Measurements from ENCODE around the gene PLD3. TPM values are rescaled to one million over a fixed set of nuclear protein-coding genes. Genes with fewer than 3 reads are reported as not detected.

Gene PLD3
- total RNA-seq, 3 donors from 2014 or later (not counting 1 experiment from before 2014, with no cell fraction given): 107 to 140 (median 109) TPM

- DNase-seq: no peak
- no peak for ATAC-seq
- TF ChIP-seq, protein P1, sequence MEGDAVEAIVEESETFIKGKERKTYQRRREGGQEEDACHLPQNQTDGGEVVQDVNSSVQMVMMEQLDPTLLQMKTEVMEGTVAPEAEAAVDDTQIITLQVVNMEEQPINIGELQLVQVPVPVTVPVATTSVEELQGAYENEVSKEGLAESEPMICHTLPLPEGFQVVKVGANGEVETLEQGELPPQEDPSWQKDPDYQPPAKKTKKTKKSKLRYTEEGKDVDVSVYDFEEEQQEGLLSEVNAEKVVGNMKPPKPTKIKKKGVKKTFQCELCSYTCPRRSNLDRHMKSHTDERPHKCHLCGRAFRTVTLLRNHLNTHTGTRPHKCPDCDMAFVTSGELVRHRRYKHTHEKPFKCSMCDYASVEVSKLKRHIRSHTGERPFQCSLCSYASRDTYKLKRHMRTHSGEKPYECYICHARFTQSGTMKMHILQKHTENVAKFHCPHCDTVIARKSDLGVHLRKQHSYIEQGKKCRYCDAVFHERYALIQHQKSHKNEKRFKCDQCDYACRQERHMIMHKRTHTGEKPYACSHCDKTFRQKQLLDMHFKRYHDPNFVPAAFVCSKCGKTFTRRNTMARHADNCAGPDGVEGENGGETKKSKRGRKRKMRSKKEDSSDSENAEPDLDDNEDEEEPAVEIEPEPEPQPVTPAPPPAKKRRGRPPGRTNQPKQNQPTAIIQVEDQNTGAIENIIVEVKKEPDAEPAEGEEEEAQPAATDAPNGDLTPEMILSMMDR (IDR thresholded peaks at IDR 0.05): no peak
- Mint-ChIP-seq H3K4me3 (no peak overlapping the region), H3K27me3 (ENCODE audit: low read depth in 2 of 2) (peaks cover 0 to 3% of the 10 kb centered on the region in 2 donors), H3K4me1 (peaks cover 23 to 37% of the 10 kb centered on the region in 2 donors), H3K27ac (no peak overlapping the region), H3K9me3 (no peaks in the 10 kb centered on the region), H3K36me3 (no peaks in the 10 kb centered on the region)
- whole genome bisulfite sequencing (ENCODE audit: insufficient coverage): 91% methylated on average over 7 of the region's 8 CpGs
- no peaks in the 10 kb centered on the region for H3K36me3 ChIP-seq (ENCODE audit: control insufficient read depth, insufficient read depth, low read length)
- peaks cover 57% of the 10 kb centered on the region for H3K4me1 ChIP-seq (ENCODE audit: control insufficient read depth, insufficient read depth, low read length)
- no peaks in the 10 kb centered on the region for H3K9me3 ChIP-seq (ENCODE audit: control insufficient read depth, insufficient read depth, low read length)
- no peaks in the 10 kb centered on the region for H3K27me3 ChIP-seq (ENCODE audit: control insufficient read depth, insufficient read depth, low read length)
- H3K4me3 ChIP-seq (ENCODE audit: low read length): no peak overlapping the region
- intact Hi-C loops (cut with micrococcal nuclease): no loop called here
- H3K27ac ChIP-seq (ENCODE audit: low read length): no peak overlapping the region
These were observed 63.5 kb downstream of the PLD3 start for GRCh38 chr19:40411958-40412499.

GRCh38 chr19:40412866-40413265 is 64.4 kb downstream of the PLD3 start:
- intact Hi-C loops (cut with micrococcal nuclease): no loop called here
- WGBS (ENCODE audit: insufficient coverage): 91% methylated on average over 4 of the region's 4 CpGs
- no peak overlapping the region for H3K27ac ChIP-seq (ENCODE audit: low read length)
- TF ChIP-seq, protein P1 (IDR thresholded peaks at IDR 0.05): no peak
- H3K36me3 Mint-ChIP-seq: no peaks in the 10 kb centered on the region
- H3K4me3 Mint-ChIP-seq: no peak overlapping the region
- H3K4me3 ChIP-seq (ENCODE audit: low read length): no peak overlapping the region
- peaks cover 62% of the 10 kb centered on the region for H3K4me1 ChIP-seq (ENCODE audit: control insufficient read depth, insufficient read depth, low read length)
- ATAC-seq: no peak
- no peaks in the 10 kb centered on the region for H3K36me3 ChIP-seq (ENCODE audit: control insufficient read depth, insufficient read depth, low read length)
- no peaks in the 10 kb centered on the region for H3K9me3 ChIP-seq (ENCODE audit: control insufficient read depth, insufficient read depth, low read length)
- DNase-seq: no peak
- H3K27me3 ChIP-seq (ENCODE audit: control insufficient read depth, insufficient read depth, low read length): no peaks in the 10 kb centered on the region
- H3K27ac Mint-ChIP-seq: peak overlapping the region in 1 of 2 donors; percentile 43
- no peaks in the 10 kb centered on the region for H3K9me3 Mint-ChIP-seq
- H3K4me1 Mint-ChIP-seq: peaks cover 26 to 40% of the 10 kb centered on the region in 2 donors
- peaks cover 0 to 3% of the 10 kb centered on the region in 2 donors for H3K27me3 Mint-ChIP-seq (ENCODE audit: low read depth in 2 of 2)

DNA sequence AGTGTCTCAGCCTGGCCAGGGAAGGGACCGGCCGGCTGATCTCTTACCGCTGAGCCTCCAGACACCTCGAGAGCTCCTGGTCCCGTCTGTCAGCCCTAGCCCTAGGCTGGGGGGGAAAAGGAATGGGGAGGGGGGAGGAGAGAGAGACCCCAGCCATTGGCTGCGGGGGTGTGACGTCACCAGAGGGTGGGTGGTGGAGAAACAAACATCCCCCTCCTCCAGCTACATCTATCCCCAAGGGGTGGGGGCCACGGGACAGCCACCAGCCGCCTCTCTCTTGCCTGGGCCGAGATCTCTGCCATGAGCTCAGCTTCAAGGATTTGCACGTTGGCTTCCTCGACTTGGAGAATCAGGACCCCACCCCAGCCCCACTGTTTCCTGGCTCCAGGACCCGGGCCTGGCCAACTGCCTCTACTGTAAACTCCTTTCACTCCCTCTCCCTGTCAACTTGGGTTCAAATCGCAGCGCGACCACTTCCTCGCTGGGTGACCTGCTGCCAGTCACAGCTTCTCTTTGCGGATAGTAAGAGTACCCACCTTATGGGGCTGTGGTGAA is 64.9 kb downstream of the PLD3 start, which contains the start of gene PRX:
TSS of gene PRX (minus strand) at position 88 of the 555 bp plus-strand sequence. CDS start 5,446 bp downstream, outside the sequence.
- H3K4me1 Mint-ChIP-seq: peaks cover 29 to 41% of the 10 kb centered on the region in 2 donors
- H3K36me3 ChIP-seq (ENCODE audit: control insufficient read depth, insufficient read depth, low read length): no peaks in the 10 kb centered on the region
- no peak within 1 kb of the TSS for H3K27ac ChIP-seq (ENCODE audit: low read length)
- no peaks in the 10 kb centered on the region for H3K9me3 ChIP-seq (ENCODE audit: control insufficient read depth, insufficient read depth, low read length)
- no peaks in the 10 kb centered on the region for H3K9me3 Mint-ChIP-seq
- TF ChIP-seq, protein P1 (IDR thresholded peaks at IDR 0.05): no peak
- H3K27ac Mint-ChIP-seq: peak within 1 kb of the TSS in 1 of 2 donors; percentile 43
- H3K27me3 Mint-ChIP-seq (ENCODE audit: low read depth in 2 of 2): peaks cover 0 to 3% of the 10 kb centered on the region in 2 donors
- WGBS (ENCODE audit: insufficient coverage): 43% methylated on average over 16 of the region's 18 CpGs
- intact Hi-C loops (cut with micrococcal nuclease): no loop called here
- ATAC-seq (peak; percentile 47 to 66 (median 56)), DNase-seq (peak in 1 of 2 donors; percentile 8)
- peaks cover 57% of the 10 kb centered on the region for H3K4me1 ChIP-seq (ENCODE audit: control insufficient read depth, insufficient read depth, low read length)
- no peak within 1 kb of the TSS for H3K4me3 ChIP-seq (ENCODE audit: low read length)
- H3K27me3 ChIP-seq (ENCODE audit: control insufficient read depth, insufficient read depth, low read length): no peaks in the 10 kb centered on the region
- peak within 1 kb of the TSS; percentile 41 for H3K4me3 Mint-ChIP-seq
- no peaks in the 10 kb centered on the region for H3K36me3 Mint-ChIP-seq

Measured in natural killer cell (primary cell).